Measurements from ENCODE around the gene SPRY1. TPM values are rescaled to one million over a fixed set of nuclear protein-coding genes. Genes with fewer than 3 reads are reported as not detected.
A peak's percentile ranks its signal among the peaks of the same experiment; 100 is the strongest.

Gene SPRY1
- 100 to 1,000 TPM in 1 of 2 donors, 10 to 100 TPM in 1; 40.0 to 118 TPM for total RNA-seq

- TF ChIP-seq POLR2A (IDR thresholded peaks at IDR 0.05) (peak; percentile 49 to 90 (median 88)), CTCF (IDR thresholded peaks at IDR 0.05) (peak in 1 of 7 experiments; percentile 4)
- DNase-seq (peak; percentile 93 to 96 (median 94)), ATAC-seq (peak; percentile 74)
- peak within 1 kb of the TSS; percentile 76 to 82 for H3K4me3 ChIP-seq
- no peaks in the 10 kb centered on the region for H3K36me3 ChIP-seq (replicated peaks in 1 of 2; ENCODE audit: insufficient read depth in 1 of 2, low read depth in 2 of 2)
- no peaks in the 10 kb centered on the region for H3K27me3 ChIP-seq
- H3K9me3 ChIP-seq: no peaks in the 10 kb centered on the region
- peak within 1 kb of the TSS; percentile 91 to 97 (median 94) for H3K27ac ChIP-seq
- 0 to 1% methylated on average over 20 of the region's 20 CpGs for WGBS, 2 donors
- intact Hi-C loops (cut with DNase I): no loop called here
- peaks cover 8% of the 10 kb centered on the region for H3K4me1 ChIP-seq
Observed at GRCh38 chr4:123396307-123397143, at the start of gene SPRY1. TSS of gene SPRY1 (plus strand) at chr4:123396795. CDS start at chr4:123401592, 4,797 bp downstream.

- TF ChIP-seq POLR2A (IDR thresholded peaks at IDR 0.05): no peak
- TF ChIP-seq CTCF (IDR thresholded peaks at IDR 0.05): no peak
- 87 to 91% methylated on average over 5 of the region's 5 CpGs for WGBS, 2 donors
- no peaks in the 10 kb centered on the region for H3K9me3 ChIP-seq
Observed at GRCh38 chr4:123346951-123347350, 49.6 kb upstream of the SPRY1 start.

GRCh38 chr4:123348946-123349345 lies 47.6 kb upstream of the SPRY1 start:
- no peak overlapping the region for H3K4me3 ChIP-seq
- no peaks in the 10 kb centered on the region for H3K27me3 ChIP-seq
- no peak overlapping the region for H3K27ac ChIP-seq
- 67 to 83% methylated on average over 4 of the region's 4 CpGs for WGBS, 2 donors
- H3K9me3 ChIP-seq: no peaks in the 10 kb centered on the region
- TF ChIP-seq CTCF (IDR thresholded peaks at IDR 0.05) (no peak), POLR2A (IDR thresholded peaks at IDR 0.05) (no peak)
- no peak for ATAC-seq
- intact Hi-C loops (cut with DNase I): no loop called here
- peaks cover 12% of the 10 kb centered on the region for H3K4me1 ChIP-seq
- no peak for DNase-seq
- no peaks in the 10 kb centered on the region for H3K36me3 ChIP-seq (replicated peaks in 1 of 2; ENCODE audit: insufficient read depth in 1 of 2, low read depth in 2 of 2)

More at GRCh38 chr4:123346951-123347350, 49.6 kb upstream of the SPRY1 start:
- H3K27me3 ChIP-seq: no peaks in the 10 kb centered on the region
- H3K27ac ChIP-seq: no peak overlapping the region
- H3K4me3 ChIP-seq: no peak overlapping the region
- no peak for DNase-seq
- no peak for ATAC-seq
- H3K36me3 ChIP-seq (replicated peaks in 1 of 2; ENCODE audit: insufficient read depth in 1 of 2, low read depth in 2 of 2): no peaks in the 10 kb centered on the region
- intact Hi-C loops (cut with DNase I): no loop called here
- no peaks in the 10 kb centered on the region for H3K4me1 ChIP-seq

GRCh38 chr4:123349421-123350190 lies 47.0 kb upstream of the SPRY1 start:
- H3K27ac ChIP-seq: no peak overlapping the region
- H3K9me3 ChIP-seq: no peaks in the 10 kb centered on the region
- intact Hi-C loops (cut with DNase I): no loop called here
- H3K4me1 ChIP-seq: peaks cover 12% of the 10 kb centered on the region
- DNase-seq (no peak), ATAC-seq (no peak)
- no peak overlapping the region for H3K4me3 ChIP-seq
- TF ChIP-seq CTCF (IDR thresholded peaks at IDR 0.05) (no peak), POLR2A (IDR thresholded peaks at IDR 0.05) (no peak)
- 46 to 51% methylated on average over 7 of the region's 7 CpGs for WGBS, 2 donors
- no peaks in the 10 kb centered on the region for H3K27me3 ChIP-seq
- H3K36me3 ChIP-seq (replicated peaks in 1 of 2; ENCODE audit: insufficient read depth in 1 of 2, low read depth in 2 of 2): no peaks in the 10 kb centered on the region

All from body of pancreas (tissue), 4 donors.